ENCODE measurements around the gene DISC1. TPM values are rescaled to one million over a fixed set of nuclear protein-coding genes. Genes with fewer than 3 reads are reported as not detected.

Gene DISC1
- total RNA-seq, 2 donors from 2014 or later: 2.3 to 7.0 TPM

DNA sequence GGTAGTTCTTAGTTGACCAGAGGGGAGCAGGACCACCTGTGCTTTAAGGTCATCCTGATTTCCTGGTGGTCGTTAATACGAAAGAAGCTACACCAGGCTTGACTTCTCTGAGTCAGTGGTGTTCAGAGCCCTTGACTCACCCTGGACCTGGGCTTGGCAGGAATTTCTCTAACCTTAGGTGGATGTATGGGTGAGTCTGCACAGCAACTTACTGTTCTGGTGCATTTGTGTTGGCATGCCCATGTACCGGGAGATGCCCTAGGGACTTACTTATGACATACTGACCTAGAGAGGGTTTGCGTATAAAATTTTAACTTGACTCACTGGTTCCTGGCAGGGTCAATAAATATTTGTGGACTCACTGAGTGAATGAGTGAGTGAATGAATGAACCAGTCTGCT is 304.6 kb downstream of the DISC1 start:
- intact Hi-C loops (cut with DNase I): no loop called here
- TF ChIP-seq, protein P1, sequence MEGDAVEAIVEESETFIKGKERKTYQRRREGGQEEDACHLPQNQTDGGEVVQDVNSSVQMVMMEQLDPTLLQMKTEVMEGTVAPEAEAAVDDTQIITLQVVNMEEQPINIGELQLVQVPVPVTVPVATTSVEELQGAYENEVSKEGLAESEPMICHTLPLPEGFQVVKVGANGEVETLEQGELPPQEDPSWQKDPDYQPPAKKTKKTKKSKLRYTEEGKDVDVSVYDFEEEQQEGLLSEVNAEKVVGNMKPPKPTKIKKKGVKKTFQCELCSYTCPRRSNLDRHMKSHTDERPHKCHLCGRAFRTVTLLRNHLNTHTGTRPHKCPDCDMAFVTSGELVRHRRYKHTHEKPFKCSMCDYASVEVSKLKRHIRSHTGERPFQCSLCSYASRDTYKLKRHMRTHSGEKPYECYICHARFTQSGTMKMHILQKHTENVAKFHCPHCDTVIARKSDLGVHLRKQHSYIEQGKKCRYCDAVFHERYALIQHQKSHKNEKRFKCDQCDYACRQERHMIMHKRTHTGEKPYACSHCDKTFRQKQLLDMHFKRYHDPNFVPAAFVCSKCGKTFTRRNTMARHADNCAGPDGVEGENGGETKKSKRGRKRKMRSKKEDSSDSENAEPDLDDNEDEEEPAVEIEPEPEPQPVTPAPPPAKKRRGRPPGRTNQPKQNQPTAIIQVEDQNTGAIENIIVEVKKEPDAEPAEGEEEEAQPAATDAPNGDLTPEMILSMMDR (IDR thresholded peaks at IDR 0.05): no peak
- TF ChIP-seq POLR2A (IDR thresholded peaks at IDR 0.05): no peak

DNA sequence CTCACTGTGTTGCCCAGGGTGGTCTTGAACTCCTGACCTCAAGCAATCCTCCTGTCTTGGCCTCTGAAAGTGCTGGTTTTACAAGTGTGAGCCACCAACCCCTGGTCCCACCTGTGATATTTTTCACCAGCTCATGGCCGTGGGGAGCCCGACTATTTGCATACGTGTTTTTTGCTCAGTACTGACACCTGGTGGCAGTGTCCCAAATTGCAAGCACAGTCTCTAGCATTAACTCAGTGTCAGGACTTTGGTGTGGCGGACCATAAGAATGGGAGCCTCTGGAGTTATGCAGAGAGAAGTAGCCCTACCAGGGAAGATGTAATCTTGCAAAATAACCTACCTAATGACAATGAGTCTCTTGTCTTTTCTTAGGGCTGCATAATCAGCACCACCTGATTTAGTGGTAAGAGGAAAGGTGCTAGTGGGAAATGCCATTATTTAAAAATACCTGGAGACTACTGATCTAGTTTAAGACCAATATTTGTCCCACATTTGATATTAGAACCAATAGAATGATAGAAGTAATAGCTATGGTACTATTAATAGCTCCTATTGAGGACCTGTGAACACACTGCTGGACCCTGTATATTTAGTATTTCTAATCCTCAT is 305.4 kb downstream of the DISC1 start:
- intact Hi-C loops (cut with DNase I): no loop called here
- ATAC-seq: no peak

More for the DNA sequence above, 304.6 kb downstream of the DISC1 start:
- no peak for DNase-seq
- H3K27me3 ChIP-seq: no peaks in the 10 kb centered on the region
- WGBS, 2 donors: 97 to 98% methylated on average over 4 of the region's 4 CpGs
- no peak overlapping the region for H3K27ac ChIP-seq
- no peaks in the 10 kb centered on the region for H3K36me3 ChIP-seq (replicated peaks in 1 of 2; ENCODE audit: insufficient read depth in 1 of 2, low read depth in 2 of 2)
- H3K4me3 ChIP-seq: no peak overlapping the region
- peaks cover 16% of the 10 kb centered on the region for H3K4me1 ChIP-seq
- peaks cover 0 to 11% (median 0%) of the 10 kb centered on the region in 3 donors for H3K9me3 ChIP-seq
- no peak for ATAC-seq

DNA sequence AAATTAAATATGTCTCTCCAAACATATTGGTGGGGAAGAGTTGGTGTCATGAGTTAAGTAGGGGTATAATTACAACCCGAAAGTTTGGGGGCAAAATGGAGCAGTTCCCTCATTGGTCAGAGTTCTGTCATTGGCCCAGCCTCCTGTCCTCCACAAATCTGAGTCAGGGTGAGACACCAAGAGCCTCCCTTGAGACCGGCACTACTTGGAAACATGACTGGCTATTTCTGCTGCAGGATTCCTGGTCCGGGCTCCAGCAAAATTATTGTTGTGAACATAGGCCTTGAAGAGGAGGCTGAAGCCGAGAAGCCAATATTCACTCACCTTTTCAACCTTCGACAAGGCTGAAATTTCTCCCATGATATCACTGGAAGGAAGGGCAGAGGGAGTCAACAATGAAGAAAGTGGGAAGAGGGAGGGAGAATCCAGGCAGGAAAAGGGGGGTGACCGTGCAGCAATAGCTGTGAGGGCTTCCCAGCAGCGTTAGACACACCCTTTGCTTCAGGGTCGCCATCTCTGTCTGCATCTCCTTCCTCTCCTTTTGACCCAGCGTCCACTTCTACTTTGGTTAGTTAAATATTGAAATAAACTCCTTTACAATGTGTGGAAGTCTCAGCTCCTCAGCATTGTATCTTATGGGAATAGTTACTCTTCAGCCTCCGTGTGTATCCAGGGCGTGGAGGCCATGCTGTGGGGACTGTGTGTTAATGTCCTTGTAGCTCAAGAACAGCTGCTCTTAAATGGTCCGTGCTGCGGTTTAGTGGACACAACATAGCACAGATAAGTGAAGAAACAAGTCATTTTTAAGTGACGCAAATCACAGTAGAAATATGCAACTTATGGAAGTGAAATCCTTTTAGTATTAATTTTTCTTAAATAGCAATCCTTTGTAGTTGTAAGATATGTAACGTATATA is 307.4 kb downstream of the DISC1 start:
- Histone ChIP-seq H3K4me3 (no peak overlapping the region), H3K4me1 (peaks cover 20% of the 10 kb centered on the region), H3K27ac (no peak overlapping the region), H3K27me3 (no peaks in the 10 kb centered on the region), H3K36me3 (replicated peaks in 1 of 2; ENCODE audit: insufficient read depth in 1 of 2, low read depth in 2 of 2) (no peaks in the 10 kb centered on the region), H3K9me3 (peaks cover 0 to 11% (median 0%) of the 10 kb centered on the region in 3 donors)
- TF ChIP-seq, protein P1 (IDR thresholded peaks at IDR 0.05): no peak
- TF ChIP-seq POLR2A (IDR thresholded peaks at IDR 0.05): no peak
- WGBS, 2 donors: 64 to 69% methylated on average over 15 of the region's 15 CpGs
- intact Hi-C loops (cut with DNase I): no loop called here
- ATAC-seq: no peak
- DNase-seq: no peak

More for the DNA sequence above, 305.4 kb downstream of the DISC1 start:
- Histone ChIP-seq H3K9me3 (peaks cover 0 to 11% (median 0%) of the 10 kb centered on the region in 3 donors), H3K27me3 (no peaks in the 10 kb centered on the region), H3K36me3 (replicated peaks in 1 of 2; ENCODE audit: insufficient read depth in 1 of 2, low read depth in 2 of 2) (no peaks in the 10 kb centered on the region), H3K4me1 (peaks cover 16% of the 10 kb centered on the region), H3K27ac (no peak overlapping the region), H3K4me3 (no peak overlapping the region)
- 69 to 79% methylated on average over 4 of the region's 4 CpGs for WGBS, 2 donors
- TF ChIP-seq, protein P1 (IDR thresholded peaks at IDR 0.05): peak; percentile 22 to 40 (median 26)
- TF ChIP-seq POLR2A (IDR thresholded peaks at IDR 0.05): no peak
- peak in 2 of 4 donors; percentile 10 to 20 for DNase-seq

DNA sequence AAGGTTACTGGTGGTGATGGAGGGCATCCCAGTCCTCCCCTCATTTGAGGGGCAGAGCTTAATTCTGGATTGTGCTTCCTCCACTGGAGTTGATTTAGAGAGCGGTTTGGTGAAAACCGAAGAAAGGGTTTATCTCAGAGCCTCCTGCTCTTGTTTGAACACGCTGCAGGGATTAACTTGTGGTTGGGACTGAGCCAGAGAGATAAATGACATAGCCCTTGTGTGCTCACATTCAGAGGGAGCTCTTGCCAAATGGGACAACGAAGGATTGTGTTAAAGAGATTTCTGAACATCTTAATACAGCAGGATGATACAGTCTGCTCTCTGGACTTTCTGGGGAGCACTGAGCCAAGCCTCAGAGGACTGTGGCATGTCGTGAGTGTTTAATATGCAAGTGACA is 308.2 kb downstream of the DISC1 start:
- ATAC-seq: no peak

More for the DNA sequence above, 308.2 kb downstream of the DISC1 start:
- peaks cover 0 to 5% of the 10 kb centered on the region in 2 donors for H3K27me3 ChIP-seq
- TF ChIP-seq, protein P1 (IDR thresholded peaks at IDR 0.05): no peak
- no peak for TF ChIP-seq POLR2A (IDR thresholded peaks at IDR 0.05)
- peaks cover 20% of the 10 kb centered on the region for H3K4me1 ChIP-seq
- H3K9me3 ChIP-seq: peaks cover 0 to 11% (median 0%) of the 10 kb centered on the region in 3 donors
- intact Hi-C loops (cut with DNase I): no loop called here
- WGBS, 2 donors: 3 to 19% methylated on average over 4 to 5 of the region's 5 CpGs
- no peak overlapping the region for H3K4me3 ChIP-seq
- no peak overlapping the region for H3K27ac ChIP-seq
- peak in 3 of 4 donors; percentile 30 to 50 (median 40) for DNase-seq
- no peaks in the 10 kb centered on the region for H3K36me3 ChIP-seq (replicated peaks in 1 of 2; ENCODE audit: insufficient read depth in 1 of 2, low read depth in 2 of 2)
